ENCODE data around the gene TMEM169. TPM values are rescaled to one million over a fixed set of nuclear protein-coding genes. Genes with fewer than 3 reads are reported as not detected.

Gene TMEM169
- total and polyA plus RNA-seq, 2 of the 13 experiments (the other 11 are each of a cell fraction or from before 2014, with no cell fraction given): 1.5 to 4.5 TPM

DNA sequence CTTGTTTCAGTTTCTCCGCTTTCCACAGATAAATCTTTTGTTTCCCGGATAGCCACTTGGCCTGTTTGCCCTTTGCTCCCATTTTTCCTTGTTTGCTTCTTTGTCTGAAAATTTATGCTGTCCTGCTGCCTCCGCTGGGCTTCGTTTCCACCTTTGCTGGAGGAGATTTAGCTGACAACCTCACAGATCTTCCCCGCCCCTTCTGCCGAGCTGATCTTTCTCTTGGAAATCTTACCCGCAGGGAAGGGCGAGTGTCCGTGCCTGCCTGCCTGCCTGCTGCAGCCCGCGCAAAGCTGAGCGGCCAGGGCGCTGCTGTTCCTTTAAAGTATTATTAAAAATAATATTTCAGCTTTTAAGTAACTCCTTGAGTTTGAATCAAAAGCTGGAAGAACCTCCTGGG is 26.0 kb downstream of the TMEM169 start (continued):
- TF ChIP-seq, protein P1, sequence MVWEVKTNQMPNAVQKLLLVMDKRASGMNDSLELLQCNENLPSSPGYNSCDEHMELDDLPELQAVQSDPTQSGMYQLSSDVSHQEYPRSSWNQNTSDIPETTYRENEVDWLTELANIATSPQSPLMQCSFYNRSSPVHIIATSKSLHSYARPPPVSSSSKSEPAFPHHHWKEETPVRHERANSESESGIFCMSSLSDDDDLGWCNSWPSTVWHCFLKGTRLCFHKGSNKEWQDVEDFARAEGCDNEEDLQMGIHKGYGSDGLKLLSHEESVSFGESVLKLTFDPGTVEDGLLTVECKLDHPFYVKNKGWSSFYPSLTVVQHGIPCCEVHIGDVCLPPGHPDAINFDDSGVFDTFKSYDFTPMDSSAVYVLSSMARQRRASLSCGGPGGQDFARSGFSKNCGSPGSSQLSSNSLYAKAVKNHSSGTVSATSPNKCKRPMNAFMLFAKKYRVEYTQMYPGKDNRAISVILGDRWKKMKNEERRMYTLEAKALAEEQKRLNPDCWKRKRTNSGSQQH (CRISPR knock-in tag; IDR thresholded peaks at IDR 0.05; ENCODE audit: low read depth): no peak
- TF ChIP-seq SYNCRIP (IDR thresholded peaks at IDR 0.05; ENCODE audit: insufficient read depth, low read depth, low read length): no peak
- no peak for TF ChIP-seq JDP2 (CRISPR knock-in tag; IDR thresholded peaks at IDR 0.05; ENCODE audit: borderline replicate concordance)
- TF ChIP-seq ZFX (CRISPR knock-in tag; IDR thresholded peaks at IDR 0.05; ENCODE audit: low read depth): peak; percentile 54
- TF ChIP-seq MXD4 (CRISPR knock-in tag; IDR thresholded peaks at IDR 0.05): 0 out of 2 replicates have a peak, but pooled peaks have one; percentile 5
- TF ChIP-seq ZNF30 (CRISPR knock-in tag; IDR thresholded peaks at IDR 0.05): no peak
- TF ChIP-seq JARID2 (CRISPR knock-in tag; IDR thresholded peaks at IDR 0.05; ENCODE audit: insufficient replicate concordance): no peak
- TF ChIP-seq, protein P2, sequence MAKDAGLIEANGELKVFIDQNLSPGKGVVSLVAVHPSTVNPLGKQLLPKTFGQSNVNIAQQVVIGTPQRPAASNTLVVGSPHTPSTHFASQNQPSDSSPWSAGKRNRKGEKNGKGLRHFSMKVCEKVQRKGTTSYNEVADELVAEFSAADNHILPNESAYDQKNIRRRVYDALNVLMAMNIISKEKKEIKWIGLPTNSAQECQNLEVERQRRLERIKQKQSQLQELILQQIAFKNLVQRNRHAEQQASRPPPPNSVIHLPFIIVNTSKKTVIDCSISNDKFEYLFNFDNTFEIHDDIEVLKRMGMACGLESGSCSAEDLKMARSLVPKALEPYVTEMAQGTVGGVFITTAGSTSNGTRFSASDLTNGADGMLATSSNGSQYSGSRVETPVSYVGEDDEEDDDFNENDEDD (CRISPR knock-in tag; IDR thresholded peaks at IDR 0.05; ENCODE audit: borderline replicate concordance): no peak
- no peak for TF ChIP-seq ZIK1 (CRISPR knock-in tag; IDR thresholded peaks at IDR 0.05; ENCODE audit: borderline replicate concordance, low read depth)
- TF ChIP-seq ZNF567 (CRISPR knock-in tag; IDR thresholded peaks at IDR 0.05; ENCODE audit: borderline replicate concordance): 0 out of 2 replicates have a peak, but pooled peaks have one; percentile 78
- TF ChIP-seq ZNF180 (CRISPR knock-in tag; IDR thresholded peaks at IDR 0.05; ENCODE audit: borderline replicate concordance, low read depth): no peak
- no peak for TF ChIP-seq BRD4 (CRISPR knock-in tag; IDR thresholded peaks at IDR 0.05)
- TF ChIP-seq ZNF292 (CRISPR knock-in tag; IDR thresholded peaks at IDR 0.05; ENCODE audit: borderline replicate concordance, low read depth): peak; percentile 81; the same call in 1 of the 2 replicates
- TF ChIP-seq ZNF17 (CRISPR knock-in tag; IDR thresholded peaks at IDR 0.05): no peak
- TF ChIP-seq, protein P3, sequence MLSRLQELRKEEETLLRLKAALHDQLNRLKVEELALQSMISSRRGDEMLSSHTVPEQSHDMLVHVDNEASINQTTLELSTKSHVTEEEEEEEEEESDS (CRISPR knock-in tag; IDR thresholded peaks at IDR 0.05; ENCODE audit: borderline replicate concordance): 0 out of 2 replicates have a peak, but pooled peaks have one; percentile 18
- TF ChIP-seq SMARCE1 (IDR thresholded peaks at IDR 0.05; ENCODE audit: borderline replicate concordance): no peak
- no peak for TF ChIP-seq TAF15 (IDR thresholded peaks at IDR 0.05; ENCODE audit: low read depth, low read length, poor library complexity, severe bottlenecking)
- TF ChIP-seq ZNF263 (CRISPR knock-in tag; IDR thresholded peaks at IDR 0.05): no peak
- TF ChIP-seq ZNF234 (CRISPR knock-in tag; conservative IDR thresholded peaks at IDR 0.05): no peak
- no peak for TF ChIP-seq NFKB2 (CRISPR knock-in tag; IDR thresholded peaks at IDR 0.05; ENCODE audit: borderline replicate concordance)
- no peak for TF ChIP-seq HOXA9 (CRISPR knock-in tag; IDR thresholded peaks at IDR 0.05; ENCODE audit: borderline replicate concordance)
- peak; percentile 29 for TF ChIP-seq RBM39 (IDR thresholded peaks at IDR 0.05; ENCODE audit: low read depth, low read length, poor library complexity, severe bottlenecking)
- no peak for TF ChIP-seq YEATS4 (CRISPR knock-in tag; IDR thresholded peaks at IDR 0.05; ENCODE audit: borderline replicate concordance)
- TF ChIP-seq, protein P4, sequence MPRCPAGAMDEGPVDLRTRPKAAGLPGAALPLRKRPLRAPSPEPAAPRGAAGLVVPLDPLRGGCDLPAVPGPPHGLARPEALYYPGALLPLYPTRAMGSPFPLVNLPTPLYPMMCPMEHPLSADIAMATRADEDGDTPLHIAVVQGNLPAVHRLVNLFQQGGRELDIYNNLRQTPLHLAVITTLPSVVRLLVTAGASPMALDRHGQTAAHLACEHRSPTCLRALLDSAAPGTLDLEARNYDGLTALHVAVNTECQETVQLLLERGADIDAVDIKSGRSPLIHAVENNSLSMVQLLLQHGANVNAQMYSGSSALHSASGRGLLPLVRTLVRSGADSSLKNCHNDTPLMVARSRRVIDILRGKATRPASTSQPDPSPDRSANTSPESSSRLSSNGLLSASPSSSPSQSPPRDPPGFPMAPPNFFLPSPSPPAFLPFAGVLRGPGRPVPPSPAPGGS (CRISPR knock-in tag; IDR thresholded peaks at IDR 0.05): no peak
- TF ChIP-seq TEAD2 (CRISPR knock-in tag; IDR thresholded peaks at IDR 0.05): no peak
- no peak for TF ChIP-seq RFXAP (CRISPR knock-in tag; IDR thresholded peaks at IDR 0.05; ENCODE audit: borderline replicate concordance)
- TF ChIP-seq MXI1 (IDR thresholded peaks at IDR 0.05; ENCODE audit: borderline replicate concordance, low read depth, low read length): no peak
- peak; percentile 32; the same call in 1 of the 2 replicates for TF ChIP-seq NCOA2 (CRISPR knock-in tag; IDR thresholded peaks at IDR 0.05)
- TF ChIP-seq PCBP1 (IDR thresholded peaks at IDR 0.05; ENCODE audit: borderline replicate concordance, low read depth, low read length): no peak
